Measurements from ENCODE around the gene SIM1.

DNA sequence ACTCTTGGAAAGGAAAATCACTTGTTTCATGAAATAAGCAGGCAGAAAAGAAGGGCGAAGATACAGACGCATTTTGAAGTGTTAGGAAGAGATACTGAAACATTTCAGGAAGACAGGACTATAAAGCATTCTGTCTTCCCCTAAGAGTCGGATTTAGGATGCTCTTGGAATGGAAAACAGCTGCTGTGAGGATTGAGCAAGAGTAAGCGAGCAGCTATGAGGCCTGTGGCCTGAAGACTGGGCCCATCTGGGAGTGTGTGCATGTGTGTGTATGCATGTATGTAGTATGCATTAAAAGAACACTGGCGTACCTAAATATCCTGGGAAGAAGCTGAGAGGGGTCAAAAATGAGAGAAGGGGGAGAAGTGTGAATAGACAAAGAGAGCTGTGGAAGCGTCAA, 83.6 kb downstream of the SIM1 start:
- TF ChIP-seq, protein P1, sequence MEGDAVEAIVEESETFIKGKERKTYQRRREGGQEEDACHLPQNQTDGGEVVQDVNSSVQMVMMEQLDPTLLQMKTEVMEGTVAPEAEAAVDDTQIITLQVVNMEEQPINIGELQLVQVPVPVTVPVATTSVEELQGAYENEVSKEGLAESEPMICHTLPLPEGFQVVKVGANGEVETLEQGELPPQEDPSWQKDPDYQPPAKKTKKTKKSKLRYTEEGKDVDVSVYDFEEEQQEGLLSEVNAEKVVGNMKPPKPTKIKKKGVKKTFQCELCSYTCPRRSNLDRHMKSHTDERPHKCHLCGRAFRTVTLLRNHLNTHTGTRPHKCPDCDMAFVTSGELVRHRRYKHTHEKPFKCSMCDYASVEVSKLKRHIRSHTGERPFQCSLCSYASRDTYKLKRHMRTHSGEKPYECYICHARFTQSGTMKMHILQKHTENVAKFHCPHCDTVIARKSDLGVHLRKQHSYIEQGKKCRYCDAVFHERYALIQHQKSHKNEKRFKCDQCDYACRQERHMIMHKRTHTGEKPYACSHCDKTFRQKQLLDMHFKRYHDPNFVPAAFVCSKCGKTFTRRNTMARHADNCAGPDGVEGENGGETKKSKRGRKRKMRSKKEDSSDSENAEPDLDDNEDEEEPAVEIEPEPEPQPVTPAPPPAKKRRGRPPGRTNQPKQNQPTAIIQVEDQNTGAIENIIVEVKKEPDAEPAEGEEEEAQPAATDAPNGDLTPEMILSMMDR (conservative IDR thresholded peaks at IDR 0.05; ENCODE audit: low read depth, low read length), result no peak
- TF ChIP-seq EZH2 (IDR thresholded peaks at IDR 0.05; ENCODE audit: borderline replicate concordance, low read depth, low read length, poor library complexity, severe bottlenecking), result no peak

Measured in A673 (cell line).